ENCODE data around the gene F10. TPM values are rescaled to one million over a fixed set of nuclear protein-coding genes. Genes with fewer than 3 reads are reported as not detected.
"Not testable (repeated sequence)": the region's sequence is repeated elsewhere in the genome, so short reads cannot be mapped to it uniquely, and the experiment has no call there.

Gene F10
- polyA plus RNA-seq, 1 donor, result 19.5 TPM

GRCh38 chr13:113099142-113099541 lies 23.5 kb upstream of the F10 start:
- no peak for DNase-seq

DNA sequence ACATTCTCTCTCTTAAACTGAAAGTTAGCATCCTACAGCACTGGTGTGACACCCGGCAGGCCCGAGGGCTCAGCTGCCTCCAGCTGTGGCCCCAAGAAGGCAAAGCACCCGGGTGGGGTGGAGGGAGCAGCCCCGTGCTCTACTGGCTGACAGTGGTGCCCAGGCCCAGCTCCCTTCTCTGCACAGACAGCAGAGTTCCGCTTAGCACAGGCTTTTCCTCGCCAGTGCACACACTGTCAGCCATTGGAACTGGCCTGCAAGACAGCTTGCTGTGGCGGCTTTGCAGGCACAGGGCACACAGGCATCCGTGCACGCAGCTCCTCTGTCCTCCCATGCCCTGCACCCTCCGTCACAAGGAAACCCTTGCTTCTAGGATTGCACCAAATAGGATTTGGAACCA lies 20.3 kb upstream of the F10 start:
- DNase-seq, result not testable (repeated sequence)

DNA sequence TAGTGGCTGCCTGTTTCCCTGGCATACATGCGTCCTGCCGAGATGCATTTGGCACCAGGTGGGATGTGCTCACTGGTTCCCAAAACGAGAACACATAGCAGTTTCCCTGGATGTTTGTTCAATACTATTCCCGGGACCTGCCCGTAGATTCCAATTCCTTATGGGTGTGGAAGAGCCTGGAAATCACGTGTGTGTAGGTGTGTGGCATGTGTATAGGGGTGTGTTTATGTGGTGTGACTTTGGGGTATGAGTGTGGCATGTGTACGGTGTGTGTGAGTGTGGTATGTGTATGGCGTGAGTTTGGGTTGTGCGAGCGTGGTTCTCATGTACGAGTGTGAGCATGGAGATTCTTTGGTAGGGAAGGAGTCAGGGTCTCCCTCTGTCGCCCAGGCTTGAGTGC lies 19.9 kb upstream of the F10 start:
- no peak for DNase-seq

DNA sequence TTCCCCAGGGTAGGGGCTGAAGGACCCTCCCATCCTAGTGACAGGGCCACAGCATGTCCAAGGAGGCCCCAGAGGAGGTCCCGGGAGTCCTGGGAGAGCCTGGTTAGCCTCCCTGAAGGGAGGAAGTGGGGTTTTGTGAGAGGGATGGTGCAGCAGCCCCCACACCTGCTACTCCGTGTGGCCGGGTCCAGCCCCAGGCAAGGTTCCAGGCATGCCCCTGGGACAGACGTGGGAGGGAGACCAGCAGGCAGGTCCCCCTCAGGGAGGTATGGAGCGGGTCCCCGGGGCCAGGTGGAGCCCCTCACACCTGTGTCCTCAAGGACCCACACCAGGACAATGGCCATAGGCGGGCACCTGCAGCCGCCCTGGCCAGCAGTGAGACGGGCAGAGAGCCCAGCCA lies 19.0 kb upstream of the F10 start:
- DNase-seq, result no peak

DNA sequence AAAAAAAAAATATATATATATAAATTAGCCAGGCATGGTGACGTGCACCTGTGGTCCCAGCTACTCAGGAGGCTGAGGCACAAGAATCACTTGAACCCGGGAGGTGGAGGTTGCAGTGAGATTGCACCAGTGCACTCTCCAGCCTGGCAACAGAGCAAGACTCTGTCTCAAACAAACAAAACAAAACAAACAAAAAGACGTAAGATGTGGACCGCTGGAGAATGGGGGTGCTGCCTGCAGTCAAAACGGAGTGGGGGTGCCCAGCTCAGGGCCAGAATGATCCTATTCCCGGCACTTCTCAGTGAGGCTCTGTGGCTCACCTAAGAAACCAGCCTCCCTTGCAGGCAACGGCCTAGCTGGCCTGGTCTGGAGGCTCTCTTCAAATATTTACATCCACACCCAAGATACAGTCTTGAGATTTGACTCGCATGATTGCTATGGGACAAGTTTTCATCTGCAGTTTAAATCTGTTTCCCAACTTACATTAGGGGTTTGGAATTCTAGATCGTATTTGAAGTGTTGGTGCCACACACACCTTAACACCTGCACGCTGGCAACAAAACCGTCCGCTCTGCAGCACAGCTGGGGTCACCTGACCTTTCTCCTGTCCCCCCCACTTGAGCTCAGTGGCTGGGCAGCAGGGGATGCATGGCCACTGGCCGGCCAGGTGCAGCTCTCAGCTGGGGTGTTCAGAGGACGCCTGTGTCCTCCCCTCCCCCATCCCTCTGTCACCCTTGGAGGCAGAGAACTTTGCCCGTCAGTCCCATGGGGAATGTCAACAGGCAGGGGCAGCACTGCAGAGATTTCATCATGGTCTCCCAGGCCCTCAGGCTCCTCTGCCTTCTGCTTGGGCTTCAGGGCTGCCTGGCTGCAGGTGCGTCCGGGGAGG lies 17.3 kb upstream of the F10 start, which contains the start of gene F7:
F7 (plus strand) TSS at position 760 of the 889 bp plus-strand sequence; CDS start at position 811, 51 bp downstream.
- DNase-seq, result no peak

DNA sequence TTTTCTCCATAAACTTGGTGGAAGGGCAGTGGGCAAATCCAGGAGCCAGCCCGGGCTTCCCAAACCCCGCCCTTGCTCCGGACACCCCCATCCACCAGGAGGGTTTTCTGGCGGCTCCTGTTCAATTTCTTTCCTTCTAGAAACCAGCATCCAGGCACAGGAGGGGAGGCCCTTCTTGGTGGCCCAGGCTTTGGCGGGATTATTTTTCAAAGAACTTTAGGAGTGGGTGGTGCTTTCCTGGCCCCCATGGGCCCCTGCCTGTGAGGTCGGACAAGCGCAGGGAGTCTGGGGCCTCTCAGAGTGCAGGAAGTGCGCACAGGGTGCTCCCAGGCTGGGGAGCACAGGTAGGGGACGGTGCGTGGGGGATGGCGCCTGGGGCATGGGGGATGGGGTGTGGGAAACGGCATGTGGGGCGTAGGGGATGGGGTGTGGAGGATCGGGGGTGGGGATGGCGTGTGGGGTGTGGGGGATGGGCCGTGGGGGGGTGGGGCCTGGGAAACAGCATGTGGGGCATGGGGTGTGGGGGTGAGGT lies 16.6 kb upstream of the F10 start:
- DNase-seq, result no peak

DNA sequence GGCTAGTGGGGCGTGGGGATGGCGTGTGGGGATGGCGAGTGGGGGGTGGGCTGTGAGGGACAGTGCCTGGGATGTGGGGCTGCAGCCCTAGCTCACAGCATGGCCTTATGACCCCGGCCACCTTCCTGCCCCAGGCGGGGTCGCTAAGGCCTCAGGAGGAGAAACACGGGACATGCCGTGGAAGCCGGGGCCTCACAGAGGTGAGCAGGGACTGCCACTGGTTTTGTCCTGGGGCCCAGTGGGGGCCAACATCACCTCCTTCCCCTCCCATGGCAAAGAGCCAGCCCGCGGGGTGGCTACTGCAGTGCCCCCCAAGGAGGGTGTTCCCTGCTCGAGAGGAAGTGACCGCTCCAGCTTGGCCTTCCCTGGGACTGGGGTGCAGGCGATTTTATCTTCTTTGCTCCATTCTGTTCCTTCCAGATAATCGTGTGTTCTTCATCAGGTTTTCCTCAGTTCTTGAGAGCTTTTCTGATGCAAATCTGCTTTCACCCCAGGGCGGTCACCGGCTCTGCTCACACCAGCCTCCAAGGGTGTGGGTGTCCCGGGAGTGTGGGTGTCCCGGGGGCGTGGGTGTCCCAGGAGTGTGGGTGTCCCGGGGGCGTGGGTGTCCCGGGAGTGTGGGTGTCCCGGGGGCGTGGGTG lies 15.8 kb upstream of the F10 start:
- DNase-seq, result no peak

DNA sequence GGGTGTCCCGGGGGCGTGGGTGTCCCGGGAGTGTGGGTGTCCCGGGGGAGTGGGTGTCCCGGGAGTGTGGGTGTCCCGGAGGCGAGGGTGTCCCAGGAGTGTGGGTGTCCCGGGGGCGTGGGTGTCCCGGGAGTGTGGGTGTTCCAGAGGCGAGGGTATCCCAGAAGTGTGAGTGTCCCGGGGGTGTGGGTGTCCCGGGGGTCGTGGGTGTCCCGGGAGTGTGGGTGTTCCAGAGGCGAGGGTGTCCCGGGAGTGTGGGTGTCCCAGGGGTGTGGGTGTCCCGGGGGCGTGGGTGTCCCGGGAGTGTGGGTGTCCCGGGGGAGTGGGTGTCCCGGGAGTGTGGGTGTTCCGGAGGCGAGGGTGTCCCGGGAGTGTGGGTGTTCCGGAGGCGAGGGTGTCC lies 14.1 kb upstream of the F10 start:
- DNase-seq, result not testable (repeated sequence)

GRCh38 chr13:113109151-113110047 lies 13.2 kb upstream of the F10 start:
- no peak for DNase-seq

DNA sequence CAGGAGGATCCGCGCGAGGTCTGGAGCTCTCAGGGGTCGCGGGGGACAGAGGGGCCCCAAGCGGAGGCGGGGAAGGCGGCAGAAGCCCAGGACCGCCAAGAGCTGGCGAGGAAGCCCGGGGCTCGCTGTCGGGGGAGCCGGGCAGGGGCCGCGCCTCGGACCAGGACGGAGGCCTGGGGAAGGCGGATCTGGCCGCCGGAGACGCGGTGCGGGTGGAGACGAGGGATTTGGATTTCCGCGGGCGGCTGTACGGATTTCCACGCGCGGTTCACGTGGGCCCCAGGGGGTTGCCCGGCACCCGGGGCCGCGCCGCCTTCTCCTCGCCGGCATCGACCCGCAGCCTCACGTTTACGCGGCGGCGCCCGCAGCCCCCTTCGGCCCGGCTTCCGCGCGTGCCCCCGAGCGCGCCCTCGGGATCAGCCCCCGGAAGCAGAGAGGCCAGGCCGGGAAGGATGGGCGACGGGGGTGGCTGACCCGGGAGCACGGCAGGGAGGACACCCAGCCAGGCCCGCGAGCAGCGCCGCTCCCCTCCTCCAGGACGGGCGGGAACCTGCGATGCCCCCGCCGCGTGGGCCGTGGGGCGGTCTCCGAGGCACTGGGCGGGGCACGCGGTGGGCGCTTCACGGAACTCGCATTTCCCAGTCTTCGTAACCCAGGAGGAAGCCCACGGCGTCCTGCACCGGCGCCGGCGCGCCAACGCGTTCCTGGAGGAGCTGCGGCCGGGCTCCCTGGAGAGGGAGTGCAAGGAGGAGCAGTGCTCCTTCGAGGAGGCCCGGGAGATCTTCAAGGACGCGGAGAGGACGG lies 12.3 kb upstream of the F10 start:
- no peak for DNase-seq

GRCh38 chr13:113110852-113111315 lies 11.7 kb upstream of the F10 start:
- DNase-seq, result no peak

GRCh38 chr13:113111821-113112220 lies 10.8 kb upstream of the F10 start:
- not testable (repeated sequence) for DNase-seq

- not testable (repeated sequence) for DNase-seq
Observed at GRCh38 chr13:113112475-113112874, 10.1 kb upstream of the F10 start.

GRCh38 chr13:113112893-113113845 lies 9.4 kb upstream of the F10 start:
- DNase-seq, result no peak

GRCh38 chr13:113113846-113114271 lies 8.7 kb upstream of the F10 start:
- no peak for DNase-seq

DNA sequence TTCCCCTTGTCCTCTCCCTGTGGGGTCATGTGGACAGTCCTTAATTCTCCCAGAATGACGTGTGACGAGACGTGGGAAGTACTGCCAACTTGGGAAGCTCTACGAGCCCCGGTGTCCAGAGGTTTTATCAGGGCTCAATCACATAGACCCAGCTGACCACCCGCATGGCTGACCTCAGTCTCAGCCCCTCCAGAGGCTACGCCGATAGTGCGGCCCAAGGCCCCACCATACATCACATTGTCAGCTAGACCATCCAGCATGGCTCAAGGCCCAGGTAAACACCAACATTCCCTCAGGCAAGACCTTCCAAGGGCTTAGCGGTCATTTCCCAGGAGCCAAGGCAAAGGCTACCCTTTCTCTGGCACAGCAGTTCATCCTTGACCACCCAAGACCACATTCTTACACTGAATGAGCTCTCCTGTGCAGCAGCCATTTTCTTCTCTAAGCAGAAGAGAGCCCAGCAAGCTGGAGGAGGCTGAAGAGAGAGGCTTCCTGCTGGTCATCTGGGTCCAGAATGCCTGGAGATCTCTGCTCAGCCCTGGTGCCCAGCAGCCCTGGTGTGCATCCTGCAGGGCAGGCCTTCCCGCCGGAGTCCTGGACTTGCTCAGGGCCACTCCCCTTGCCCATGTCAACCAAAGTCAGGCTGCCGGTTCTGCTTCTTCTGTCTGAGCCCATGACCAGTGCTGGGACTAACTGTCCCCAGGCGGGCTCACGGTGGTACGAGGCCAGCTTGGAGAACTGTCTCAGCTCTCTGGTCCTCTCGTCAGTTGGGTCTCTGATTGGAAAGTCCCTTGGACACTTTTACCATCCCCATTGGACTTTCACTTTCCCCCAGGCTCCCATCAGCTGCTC lies 7.9 kb upstream of the F10 start:
- no peak for DNase-seq

GRCh38 chr13:113115363-113116205 lies 7.0 kb upstream of the F10 start:
- DNase-seq, result no peak
